GM19455 (cell line): ENCODE data around the gene PDHA1.

ENCODE experiments used
- ATAC-seq: cut with Tn5 transposase; IDR thresholded peaks from one replicate; pipeline ENCODE4 v1.9.1; 2021; ENCODE audit not compliant: unreplicated experiment

The PDHA1 gene

GRCh38 chrX:19373351-19373891 lies 29.7 kb downstream of the PDHA1 start:
- ATAC-seq, result no peak

GRCh38 chrX:19375546-19375945 lies 31.8 kb downstream of the PDHA1 start:
- ATAC-seq, result no peak

GRCh38 chrX:19377799-19378198 lies 34.1 kb downstream of the PDHA1 start:
- no peak for ATAC-seq

GRCh38 chrX:19381326-19381725 lies 37.6 kb downstream of the PDHA1 start:
- no peak for ATAC-seq

GRCh38 chrX:19382555-19383145 lies 38.9 kb downstream of the PDHA1 start:
- no peak for ATAC-seq

- no peak for ATAC-seq
These were observed 43.0 kb downstream of the PDHA1 start for GRCh38 chrX:19386679-19387078.

- no peak for ATAC-seq
These were observed 44.4 kb downstream of the PDHA1 start for GRCh38 chrX:19388064-19388679.

GRCh38 chrX:19388741-19389140 lies 45.0 kb downstream of the PDHA1 start:
- ATAC-seq, result no peak

GRCh38 chrX:19389227-19389845 lies 45.6 kb downstream of the PDHA1 start:
- no peak for ATAC-seq

- ATAC-seq, result no peak
These were observed 48.4 kb downstream of the PDHA1 start for GRCh38 chrX:19392078-19392477.

- ATAC-seq, result no peak
These were observed 49.0 kb downstream of the PDHA1 start for GRCh38 chrX:19392703-19393102.

GRCh38 chrX:19403696-19404095 lies 60.0 kb downstream of the PDHA1 start:
- ATAC-seq, result no peak

- no peak for ATAC-seq
These were observed 66.5 kb downstream of the PDHA1 start for GRCh38 chrX:19410259-19410658.
